Fibroblast of skin of right biceps (primary cell): ENCODE measurements around the gene ZRANB1.
"Not testable (repeated sequence)": the region's sequence is repeated elsewhere in the genome, so short reads cannot be mapped to it uniquely, and the experiment has no call there.

ENCODE experiments used
- DNase-seq: peaks from one replicate; pipeline ENCODE4 v3.0.0-alpha.2; 2013

Gene ZRANB1

DNA sequence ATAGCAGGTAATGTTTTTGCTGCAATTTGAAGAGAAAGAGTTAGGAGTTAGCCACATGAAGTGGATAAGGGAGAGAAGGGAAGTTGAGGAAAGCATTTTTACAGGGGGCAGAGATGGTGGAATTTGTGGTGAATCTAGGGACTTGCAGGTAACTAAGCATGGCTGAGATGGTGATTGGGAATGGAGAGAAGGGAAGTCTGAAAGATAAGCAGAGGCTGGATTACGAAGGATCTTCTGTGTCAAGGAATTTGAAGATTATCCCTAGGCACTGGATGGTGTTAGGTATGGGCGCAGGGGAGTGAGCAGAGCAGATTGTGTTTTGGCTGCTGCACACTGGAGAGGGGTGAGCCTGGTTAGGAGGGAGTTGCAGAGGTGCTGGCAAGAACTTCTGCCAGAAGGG is 25.3 kb downstream of the ZRANB1 start:
- DNase-seq, result no peak

DNA sequence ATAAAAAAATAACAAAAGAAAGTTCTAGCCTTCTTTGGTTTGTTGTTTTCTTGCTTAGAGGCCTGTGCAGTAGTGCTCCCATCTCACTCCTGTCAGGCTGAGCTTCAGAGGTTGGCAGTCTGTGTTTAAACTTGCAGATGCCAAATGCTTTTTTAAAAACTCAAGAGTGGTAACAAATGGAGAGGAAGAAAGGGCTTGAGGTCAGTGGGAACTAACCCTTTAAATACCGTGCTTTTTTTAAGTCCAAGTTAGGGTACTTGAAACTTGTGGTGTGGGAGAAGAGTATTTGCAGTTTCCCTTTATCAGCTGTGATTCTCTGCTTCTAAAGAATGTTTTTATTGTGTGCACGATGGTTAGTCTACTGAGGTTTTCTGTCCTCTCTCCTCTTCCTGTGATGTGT is 29.4 kb downstream of the ZRANB1 start:
- DNase-seq, result no peak

DNA sequence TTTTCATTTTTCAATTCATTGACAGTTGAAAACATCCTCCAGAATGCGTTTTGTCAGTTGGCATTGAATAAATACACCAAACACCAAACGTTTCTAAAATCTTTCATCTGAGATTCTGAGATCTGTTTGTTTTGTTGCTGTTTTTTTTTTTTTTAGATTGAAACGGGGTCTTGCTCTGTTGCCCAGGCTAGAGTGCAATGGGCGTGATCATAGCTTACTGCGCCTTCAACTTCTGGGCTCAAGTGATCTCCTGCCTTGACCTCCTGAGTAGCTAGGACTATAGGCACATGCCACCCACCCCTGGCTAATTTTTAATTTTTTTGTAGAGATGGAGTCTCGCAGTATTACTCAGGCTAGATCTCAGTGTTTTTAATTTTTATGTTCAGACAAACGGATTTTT is 30.7 kb downstream of the ZRANB1 start:
- no peak for DNase-seq

DNA sequence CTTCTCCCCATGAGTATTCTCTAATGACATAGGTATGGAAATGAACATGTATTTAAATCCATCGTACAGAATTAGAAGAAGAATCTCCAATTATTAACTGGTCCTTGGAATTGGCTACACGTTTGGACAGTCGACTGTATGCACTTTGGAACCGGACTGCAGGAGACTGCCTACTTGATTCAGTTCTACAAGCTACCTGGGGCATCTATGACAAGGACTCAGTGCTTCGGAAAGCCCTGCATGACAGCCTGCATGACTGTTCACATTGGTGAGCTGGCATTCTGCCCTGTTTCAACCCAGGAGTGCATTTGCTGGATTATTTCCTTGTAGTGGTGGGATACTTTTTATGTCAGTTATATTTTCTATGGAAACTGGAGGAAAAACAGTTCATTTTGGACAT is 32.2 kb downstream of the ZRANB1 start:
- no peak for DNase-seq

DNA sequence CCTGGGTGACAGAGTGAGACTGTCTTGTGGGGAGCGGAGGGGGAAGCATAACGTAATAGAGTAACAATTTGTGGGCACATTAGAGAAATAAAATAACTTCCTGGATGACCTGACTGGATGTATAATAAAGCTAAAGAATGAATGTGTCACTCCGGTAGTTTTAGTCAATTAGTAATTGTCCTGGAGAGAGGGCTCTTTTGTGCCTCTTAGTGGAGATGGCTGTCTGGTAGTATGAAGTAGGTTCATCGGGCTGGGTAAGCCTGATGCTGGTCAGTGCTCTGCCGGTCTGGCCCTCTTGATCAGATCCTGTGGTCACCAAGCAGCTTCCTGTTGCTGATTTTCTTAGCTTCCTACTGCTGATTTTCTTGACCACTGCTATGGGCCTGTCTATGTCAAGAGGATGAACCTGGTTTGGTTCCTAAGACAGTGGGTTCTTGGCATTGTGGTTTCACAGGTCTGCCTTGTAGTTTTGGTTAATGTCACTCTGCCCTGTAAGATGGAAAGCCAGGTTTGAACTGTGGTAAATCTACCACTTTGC is 34.1 kb downstream of the ZRANB1 start:
- DNase-seq, result no peak

DNA sequence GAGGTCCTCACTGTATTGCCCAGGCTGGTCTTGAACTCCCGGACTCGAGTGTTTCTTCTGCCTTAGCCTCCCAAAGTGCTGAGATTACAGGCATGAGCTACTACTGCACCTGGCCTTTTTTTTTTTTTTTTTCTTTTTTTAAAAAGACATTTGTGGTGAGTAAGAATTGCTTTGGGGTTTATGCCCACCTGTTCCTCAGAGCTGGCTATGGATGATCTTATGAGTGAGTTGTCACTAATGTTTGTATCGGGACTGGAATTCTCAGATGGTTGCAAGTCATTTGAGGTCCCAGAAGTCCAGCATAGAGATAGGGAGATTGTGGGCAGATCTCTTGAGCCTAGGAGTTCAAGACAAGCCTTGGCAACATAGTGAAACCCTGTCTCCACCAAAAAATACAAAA is 35.2 kb downstream of the ZRANB1 start:
- no peak for DNase-seq

- no peak for DNase-seq
These were observed 35.9 kb downstream of the ZRANB1 start for GRCh38 chr10:124977648-124978375.

GRCh38 chr10:124978376-124978725 is 36.4 kb downstream of the ZRANB1 start:
- no peak for DNase-seq

GRCh38 chr10:124983321-124983720 is 41.4 kb downstream of the ZRANB1 start:
- peak; percentile 16 for DNase-seq

DNA sequence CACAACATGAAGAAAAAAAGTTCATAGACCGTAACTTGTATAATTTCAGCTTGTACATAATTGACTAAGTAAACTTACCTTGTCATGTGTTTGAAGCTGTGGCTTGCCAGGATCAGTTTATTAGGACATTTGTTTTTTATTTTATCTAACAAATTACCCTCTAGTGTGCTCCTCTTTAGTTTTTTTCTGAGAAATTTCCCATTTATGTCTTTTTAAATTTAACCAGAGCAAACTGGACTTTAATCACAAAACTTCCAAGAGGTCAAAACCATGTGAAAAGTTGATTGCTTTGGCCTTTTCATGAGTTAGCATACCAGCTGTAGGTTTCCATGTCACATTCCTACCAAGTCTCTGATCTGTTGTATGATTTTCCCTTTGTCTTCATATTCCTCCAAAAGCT is 42.5 kb downstream of the ZRANB1 start:
- no peak for DNase-seq

DNA sequence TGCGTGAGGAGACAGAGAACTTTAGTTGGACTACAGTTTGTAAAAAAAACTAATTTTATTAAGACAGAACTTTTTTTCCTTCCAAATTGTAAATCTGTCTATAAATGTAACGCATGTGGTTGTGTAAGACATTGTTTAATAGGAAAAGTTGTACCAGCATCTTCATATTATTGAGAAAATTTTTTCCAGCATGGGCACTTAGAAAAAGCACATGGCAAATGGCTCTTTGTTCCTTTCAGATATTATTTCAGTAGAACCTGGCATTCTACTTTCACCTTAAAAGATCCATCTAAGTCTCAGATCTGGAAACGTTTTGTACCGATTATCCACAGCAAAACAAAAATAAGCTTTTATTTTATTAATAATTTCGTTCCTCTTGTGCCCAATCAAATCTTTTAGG is 43.2 kb downstream of the ZRANB1 start:
- no peak for DNase-seq

- no peak for DNase-seq
These were observed 45.9 kb downstream of the ZRANB1 start for GRCh38 chr10:124987788-124988187.

GRCh38 chr10:124988753-124989152 is 46.8 kb downstream of the ZRANB1 start:
- DNase-seq, result not testable (repeated sequence)

- DNase-seq, result peak; percentile 19
These were observed 47.6 kb downstream of the ZRANB1 start for GRCh38 chr10:124989526-124989925.

DNA sequence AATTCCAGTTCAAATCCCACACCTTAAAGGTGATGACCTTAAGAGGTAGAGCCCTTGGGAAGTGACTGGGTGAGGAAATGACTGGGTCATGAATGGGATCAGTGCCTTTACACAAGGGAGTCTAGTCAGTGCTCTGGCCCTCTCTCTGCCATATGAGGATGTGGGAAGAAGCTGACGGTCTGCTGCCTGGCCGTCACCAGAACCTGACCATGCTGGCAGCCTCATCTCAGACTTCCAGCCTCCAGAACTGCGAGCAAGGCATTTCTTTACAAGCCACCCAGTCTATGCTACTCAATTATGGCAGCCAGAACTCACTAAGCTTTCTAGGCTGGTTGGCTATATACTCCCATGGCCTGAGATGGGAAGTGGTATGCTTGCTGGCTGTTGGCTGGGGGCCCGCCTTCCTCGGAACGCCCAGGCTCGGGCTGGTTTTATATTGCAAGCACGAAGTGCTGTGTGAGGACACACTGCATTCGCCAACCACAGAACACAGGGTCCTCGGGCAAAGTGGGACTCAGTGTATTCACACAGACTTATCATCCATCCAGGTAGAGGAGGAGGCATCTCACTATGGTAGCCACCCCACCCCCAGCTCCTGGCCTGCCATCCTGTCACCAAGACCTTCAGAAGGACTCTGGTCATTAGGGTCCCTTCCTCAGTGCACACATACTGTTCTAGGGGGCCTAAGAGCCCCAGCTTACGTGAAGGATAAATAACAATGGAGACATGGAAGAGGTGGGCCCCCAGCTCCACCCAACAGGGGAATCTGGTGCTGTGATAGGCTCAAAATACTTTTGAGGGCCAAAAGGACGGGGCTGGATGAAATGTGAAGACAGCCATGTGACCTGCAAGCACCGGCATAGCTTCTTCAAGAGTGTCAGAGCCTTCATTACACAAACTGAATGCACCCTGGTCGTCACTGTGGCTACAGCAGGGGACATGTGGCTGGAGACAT is 49.0 kb downstream of the ZRANB1 start:
- DNase-seq, result no peak

GRCh38 chr10:124991835-124992234 is 49.9 kb downstream of the ZRANB1 start:
- DNase-seq, result no peak

GRCh38 chr10:124992462-124993344 is 50.8 kb downstream of the ZRANB1 start:
- DNase-seq, result peak; percentile 58

DNA sequence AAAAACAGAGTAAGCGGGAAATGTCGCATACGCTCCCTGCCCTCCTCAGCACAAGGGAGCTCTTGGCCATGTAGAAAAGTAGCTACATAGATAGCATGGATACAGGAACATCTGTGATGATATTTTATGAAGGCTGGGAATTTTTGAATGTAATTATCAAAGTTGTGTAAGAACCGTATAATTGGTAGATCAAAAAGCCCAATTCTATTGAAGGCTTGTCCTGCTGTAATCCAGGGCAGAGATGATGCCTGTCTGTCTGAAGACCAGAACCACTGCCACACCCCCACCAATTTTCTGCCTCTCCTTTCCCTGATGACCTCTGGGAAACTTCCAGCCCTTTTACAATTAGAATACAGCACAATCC is 51.4 kb downstream of the ZRANB1 start:
- DNase-seq, result no peak

DNA sequence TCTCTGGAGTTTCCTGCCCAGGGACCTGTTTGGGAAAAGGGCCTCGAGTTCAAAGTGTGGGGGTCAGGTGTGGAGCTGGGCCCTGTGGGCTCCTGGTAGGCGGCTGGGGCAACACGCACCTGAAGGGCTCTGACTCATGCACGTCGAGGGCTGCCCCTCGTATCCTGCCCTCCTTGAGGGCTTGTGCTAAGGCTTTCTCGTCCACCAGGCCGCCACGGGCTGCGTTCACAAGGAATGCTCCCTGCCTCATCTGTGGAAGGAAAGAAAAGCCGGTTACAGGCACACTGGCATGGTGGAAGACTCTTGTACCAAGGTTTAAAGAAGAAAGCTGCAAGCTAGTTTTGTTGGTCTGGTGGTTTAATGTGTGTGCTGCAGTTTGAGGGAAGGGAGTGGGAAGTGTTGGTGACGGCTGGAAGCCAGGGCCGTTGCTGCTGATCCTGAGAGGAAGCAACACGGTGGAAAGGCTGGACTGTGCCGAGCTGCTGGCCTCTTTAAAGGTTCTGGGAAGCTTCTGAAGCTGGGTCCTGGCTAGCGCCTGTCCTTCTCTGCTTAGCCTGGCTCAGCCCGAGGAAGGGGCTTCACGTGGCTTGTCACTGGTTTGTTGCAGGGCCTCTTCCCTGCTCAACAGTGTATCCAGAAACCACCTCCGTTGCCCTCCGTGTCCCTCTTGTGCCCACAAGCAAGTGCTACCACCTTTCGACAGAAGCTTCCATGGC is 52.0 kb downstream of the ZRANB1 start:
- no peak for DNase-seq

DNA sequence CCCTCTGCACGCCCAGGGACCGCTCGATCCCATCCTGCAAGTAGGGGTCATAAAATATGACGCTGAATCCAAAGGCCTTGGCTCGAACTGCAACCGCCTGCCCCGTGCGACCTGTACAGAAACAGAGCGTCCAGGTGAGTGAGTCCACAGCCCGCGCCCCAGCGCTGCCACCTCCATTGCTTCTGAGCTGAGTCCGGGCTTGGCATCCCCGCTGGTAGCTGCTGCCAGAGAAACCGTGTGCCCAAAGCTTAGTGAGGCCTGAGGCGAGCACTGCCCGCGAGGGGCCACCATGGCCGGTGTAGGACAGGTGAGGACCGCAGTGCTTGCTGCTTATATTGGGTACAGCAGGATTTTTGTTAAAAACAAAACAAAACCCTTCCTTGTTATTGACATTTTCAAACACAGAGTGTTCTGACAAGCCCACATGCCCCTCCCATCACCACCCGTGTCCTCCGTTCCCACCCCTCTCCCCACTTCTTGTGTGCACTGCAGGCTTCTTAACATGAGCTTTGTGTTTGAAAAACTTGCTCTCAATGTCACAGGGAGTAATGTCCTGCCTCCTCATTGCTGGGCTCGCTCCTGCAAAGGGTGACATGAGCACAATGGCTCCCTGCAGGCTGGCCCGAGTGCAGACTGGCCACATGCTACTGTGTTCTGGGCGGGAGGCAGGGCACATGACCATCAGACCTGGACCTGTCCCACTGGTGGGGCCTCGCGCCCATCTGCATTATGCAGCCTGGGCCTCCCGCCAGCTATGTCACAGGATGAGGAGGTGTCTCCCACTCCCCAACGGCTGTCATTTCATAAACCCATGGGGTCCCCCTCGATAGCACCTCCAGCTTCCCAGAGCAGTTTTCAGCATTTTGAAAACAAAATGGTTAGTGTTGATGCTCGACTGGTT is 52.9 kb downstream of the ZRANB1 start:
- DNase-seq, result no peak

- no peak for DNase-seq
These were observed 53.7 kb downstream of the ZRANB1 start for GRCh38 chr10:124995605-124996004.
